Amniotic epithelial cell (primary cell): ENCODE measurements around the gene CRIP1.

Experiments
- DNase-seq: peaks from one replicate; pipeline ENCODE4 v3.0.0-alpha.2; 2010; ENCODE audit warnings: low read depth

CRIP1 gene

GRCh38 chr14:105492971-105493871 is 6.5 kb downstream of the CRIP1 start:
- DNase-seq: no peak

- no peak for DNase-seq
Measured at GRCh38 chr14:105493921-105494605, 7.4 kb downstream of the CRIP1 start.

GRCh38 chr14:105494606-105494929 is 7.9 kb downstream of the CRIP1 start:
- DNase-seq: no peak

DNA sequence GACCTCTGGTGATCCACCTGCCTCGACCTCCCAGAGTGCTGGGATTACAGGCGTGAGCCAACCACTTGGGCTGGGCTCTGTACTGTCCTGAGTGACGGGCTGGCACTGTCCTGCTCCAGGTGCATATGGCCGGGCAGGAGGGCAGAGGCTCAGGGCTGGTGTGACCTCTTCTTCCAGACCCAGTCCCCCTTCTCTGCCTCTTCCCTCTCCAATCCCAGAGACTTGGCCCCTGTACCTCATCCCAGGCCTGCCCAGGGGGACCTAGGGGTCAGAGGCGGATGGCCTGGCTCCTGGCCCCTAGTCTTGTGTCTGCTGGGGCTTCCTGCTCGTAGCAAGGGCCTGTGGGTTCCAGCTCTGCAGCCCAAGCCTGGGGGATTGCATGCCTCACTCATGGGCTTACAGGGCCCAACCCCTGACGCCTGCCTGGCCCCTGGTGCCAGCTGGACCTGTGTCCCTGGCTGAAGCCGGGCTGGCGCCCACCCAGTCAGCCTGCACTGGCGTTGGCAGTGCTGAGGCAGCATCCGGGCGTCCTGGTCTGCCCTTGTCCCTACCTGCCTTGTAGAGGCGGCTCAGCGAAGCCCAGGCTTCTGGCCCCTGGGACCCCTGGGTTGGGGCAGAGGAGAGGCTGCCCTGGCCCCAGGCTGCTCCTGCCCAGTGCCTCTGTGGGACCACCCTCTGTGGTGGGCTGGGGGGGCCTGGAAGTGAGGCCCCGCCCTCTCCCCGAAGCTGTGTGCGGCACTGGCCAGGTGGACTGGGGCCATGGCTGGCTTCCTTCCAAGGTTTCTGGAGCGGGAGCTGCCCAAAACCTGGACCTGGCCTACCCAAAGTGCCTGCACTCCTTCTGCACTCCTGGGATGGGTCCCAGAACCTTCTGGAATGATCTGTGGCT is 8.7 kb downstream of the CRIP1 start:
- no peak for DNase-seq

DNA sequence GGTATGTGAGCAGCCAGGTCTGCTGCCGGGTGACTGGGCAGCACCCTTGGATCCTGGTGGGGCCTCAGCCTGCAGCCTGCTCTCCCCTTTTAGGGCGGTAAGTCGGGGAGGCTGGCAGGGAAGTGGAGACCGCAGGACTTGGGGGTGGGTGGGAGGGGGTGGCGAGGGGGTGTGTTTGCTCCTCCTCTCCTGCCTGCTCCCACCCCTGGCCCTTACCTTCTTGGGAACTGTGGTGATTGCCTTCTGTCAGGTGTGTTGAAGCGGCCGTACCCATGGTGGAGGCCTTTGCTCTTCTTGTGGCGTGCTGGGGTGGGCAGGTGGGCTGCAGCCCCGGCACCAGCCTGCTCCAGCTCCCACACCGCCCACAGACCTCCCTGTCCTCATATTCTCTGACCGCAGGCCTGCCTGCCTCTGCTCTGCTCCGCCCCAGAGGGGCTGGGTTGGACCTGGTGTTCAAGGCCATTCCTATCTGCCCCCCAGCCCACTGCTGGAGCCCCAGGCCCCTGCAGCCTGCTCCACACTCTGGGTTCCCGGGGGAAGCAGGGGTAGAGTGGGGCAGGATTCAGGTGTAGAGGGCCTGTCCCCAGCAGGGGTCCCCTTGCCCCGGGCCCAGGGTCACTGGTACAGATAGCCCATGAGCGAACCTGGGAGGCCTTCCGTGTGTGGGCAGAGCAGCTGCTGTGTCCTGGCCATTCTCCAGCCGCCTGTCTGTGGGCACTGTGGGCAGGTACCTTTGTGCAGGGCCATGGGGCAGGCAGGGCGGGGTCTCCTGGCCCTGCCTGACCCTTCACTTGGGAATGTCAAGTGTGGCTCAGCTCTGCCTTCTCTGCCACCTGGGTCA is 9.5 kb downstream of the CRIP1 start:
- no peak for DNase-seq

DNA sequence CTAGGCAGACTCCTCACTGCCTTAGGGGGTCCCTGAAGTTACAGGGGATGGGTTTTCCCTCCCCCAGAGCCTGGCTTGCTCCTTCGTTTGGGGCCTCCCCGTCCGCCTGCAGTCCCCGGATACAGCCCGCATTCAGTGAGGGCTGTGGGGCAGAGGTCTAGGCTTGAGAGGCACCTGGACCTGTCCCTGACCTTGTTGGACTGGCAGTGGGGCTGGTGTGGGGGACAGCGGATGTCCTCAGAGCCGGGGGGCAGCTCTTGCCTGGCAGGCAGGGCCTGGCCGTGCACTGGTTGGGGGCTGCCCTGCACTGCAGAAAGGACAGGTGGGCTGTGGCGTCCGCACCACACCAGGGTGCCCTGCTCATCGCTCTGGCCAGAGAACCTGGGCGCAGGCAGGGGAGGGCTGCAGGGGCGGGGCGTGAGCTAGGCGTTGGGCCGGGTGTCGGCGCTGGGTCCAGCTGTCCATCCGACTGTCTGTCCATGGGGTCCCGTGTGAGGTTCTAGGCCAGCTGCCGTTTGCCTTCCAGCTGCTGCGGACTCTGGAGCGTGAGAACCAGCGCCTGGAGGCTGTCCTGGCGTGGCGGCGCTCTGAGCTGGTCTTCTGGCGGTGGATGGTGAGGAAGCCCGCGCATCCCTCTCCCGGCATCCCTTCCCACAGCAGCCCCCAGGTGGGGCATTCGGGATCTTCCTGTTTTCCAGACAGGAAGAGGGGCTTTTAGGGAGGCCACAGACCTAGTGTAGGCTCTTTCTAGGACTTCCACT is 10.3 kb downstream of the CRIP1 start:
- DNase-seq: no peak

DNA sequence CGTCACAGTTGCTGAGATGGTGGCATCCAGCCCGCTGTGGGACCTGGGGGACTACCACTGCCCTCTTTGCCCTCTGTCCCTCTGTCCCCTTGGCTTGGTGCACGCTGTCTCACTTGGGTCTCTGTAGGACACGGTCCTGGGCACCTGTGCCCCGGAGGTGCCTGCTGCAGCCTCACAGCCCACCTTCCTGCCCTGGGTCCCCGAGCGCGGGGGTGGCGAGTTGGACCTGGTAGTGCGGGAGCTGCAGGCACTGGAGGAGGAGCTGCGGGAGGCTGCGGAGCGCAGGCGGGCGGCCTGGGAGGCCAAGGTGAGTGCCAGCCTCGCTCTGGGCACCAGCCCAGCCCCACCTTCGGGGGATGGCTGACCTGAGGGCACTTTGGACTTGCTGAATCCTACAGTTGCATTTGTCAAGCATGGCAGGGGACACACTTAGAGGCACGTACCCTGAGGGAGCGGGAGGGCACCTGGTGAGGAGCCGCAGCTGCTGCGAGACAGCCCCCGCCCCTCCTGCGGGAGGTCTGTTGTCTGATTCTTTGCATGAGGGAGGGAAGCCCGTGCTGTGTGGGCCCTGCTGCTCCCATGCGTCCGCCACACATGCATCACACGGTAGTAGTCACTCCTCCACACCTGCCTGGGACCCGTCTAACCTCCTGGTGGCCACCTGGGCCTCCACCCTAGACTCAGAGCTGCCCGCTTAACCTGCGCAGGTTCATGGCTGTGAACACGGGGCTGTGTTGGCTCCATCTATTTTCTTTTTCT is 11.2 kb downstream of the CRIP1 start:
- DNase-seq: no peak

GRCh38 chr14:105498430-105499255 is 12.0 kb downstream of the CRIP1 start:
- no peak for DNase-seq

DNA sequence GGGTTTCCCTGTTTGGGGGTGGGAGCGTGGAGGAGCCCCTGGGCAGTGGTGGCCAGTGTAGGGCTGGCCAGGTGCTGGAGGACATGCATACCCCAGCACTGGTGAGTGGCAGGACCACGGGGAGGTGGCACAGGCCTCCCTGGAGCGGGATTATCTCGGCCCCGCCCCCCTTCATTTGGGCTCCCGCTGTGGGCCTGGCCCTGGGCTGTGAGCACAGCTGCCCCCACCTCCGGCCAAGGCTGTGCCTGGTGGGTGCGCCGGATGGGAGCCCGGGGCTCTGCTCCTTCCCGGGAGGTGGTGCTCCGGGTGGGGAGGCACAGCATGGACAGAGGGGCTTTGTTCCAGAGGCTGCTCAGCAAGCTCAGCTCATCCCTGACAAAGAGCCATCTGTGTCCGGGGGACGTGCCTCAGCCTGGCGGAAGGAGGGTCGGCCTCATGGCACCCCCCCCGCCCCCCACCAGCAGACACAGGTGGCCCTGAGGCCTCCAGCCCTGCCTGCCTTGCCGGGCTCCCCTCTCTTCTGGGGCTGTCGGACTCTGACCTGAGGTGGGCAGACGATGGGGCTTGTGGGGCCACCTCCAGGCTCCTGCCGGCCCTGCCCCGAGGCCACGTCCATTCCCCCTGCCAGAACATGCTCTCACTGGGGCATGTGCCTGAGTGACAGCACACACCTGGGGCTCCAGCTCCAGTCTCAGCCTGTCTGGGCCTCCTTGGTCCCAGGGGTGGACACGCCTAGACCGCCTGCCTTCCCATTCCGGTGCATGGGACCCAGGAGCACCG is 12.8 kb downstream of the CRIP1 start:
- DNase-seq: no peak

DNA sequence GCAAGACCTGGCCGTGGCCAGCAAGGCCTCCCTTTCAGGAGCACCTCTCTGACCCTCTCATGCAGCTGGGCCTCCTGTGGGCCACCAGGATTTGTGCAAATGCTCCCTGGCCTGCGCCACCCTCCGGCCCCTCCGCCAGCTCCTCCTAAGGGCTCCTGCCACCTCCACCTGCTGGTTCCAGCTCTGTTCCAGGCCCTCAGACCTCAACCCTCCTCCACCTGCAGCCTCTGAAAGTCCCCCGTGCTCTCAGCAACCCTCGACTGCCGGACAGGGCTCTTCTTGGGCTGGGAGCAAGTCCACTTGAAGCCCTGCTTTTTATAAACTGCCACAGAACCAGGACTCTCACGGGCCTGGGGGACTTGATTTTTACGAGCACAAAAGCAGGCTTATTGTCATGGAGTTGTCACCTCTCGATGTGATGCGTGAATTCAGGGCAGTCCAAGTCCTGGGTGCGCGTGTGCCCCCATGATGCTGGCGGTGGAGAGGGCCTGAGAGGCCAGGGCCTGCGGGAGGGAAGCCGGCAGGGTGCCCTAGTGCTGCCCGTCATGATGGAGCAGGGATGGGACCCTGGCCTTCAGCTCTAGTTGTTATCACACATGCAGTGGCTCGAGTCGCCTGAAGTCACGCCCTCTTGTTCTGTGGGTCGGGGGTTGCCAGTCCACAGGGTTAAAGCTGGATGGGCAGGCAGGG is 13.5 kb downstream of the CRIP1 start:
- DNase-seq: no peak

- no peak for DNase-seq
Measured at GRCh38 chr14:105500726-105501101, 14.0 kb downstream of the CRIP1 start.

- DNase-seq: no peak
Measured at GRCh38 chr14:105501504-105502291, 15.0 kb downstream of the CRIP1 start.

GRCh38 chr14:105502446-105503295 is 16.0 kb downstream of the CRIP1 start:
- no peak for DNase-seq

DNA sequence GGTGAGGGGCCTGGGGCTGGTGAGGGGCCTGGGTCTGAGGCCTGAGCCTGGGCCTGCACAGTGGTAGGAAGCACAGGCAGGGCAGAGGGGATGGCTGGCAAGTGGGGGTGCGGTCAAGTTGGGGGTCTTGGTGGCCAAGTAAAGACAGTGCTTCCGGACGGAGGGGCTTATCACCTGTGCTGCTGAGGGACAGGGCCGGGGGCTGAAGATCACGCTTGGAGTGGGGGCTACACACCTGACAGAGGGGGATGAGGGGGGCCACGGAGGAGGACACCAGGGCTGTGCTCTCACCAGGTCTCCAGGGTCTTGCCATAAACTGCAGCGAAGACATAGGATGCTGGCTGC is 16.6 kb downstream of the CRIP1 start:
- no peak for DNase-seq

GRCh38 chr14:105503935-105504692 is 17.4 kb downstream of the CRIP1 start:
- no peak for DNase-seq
